Parathyroid adenoma (tissue), 2 donors: ENCODE data around the gene C6orf132.
A peak's percentile ranks its signal among the peaks of the same experiment; 100 is the strongest.

Experiments
- H2AFZ ChIP-seq: fragments of 300-600 bp; sonication (generic); one replicate; pipeline ENCODE4 v1.7.0; 2017; ENCODE audit warnings: antibody characterized with exemption, mild to moderate bottlenecking
- H3K27ac ChIP-seq: fragments of 300-600 bp; sonication (generic); one replicate; pipeline ENCODE4 v1.7.0; 2017
- H3K27me3 ChIP-seq: fragments of 300-600 bp; sonication (generic); one replicate; pipeline ENCODE4 v1.7.0; 2017; ENCODE audit warnings: low read length; ENCODE audit not compliant: control insufficient read depth, insufficient read depth
- H3K36me3 ChIP-seq: fragments of 300-600 bp; sonication (generic); one replicate; pipeline ENCODE4 v1.7.0; 2017; ENCODE audit warnings: low read length; ENCODE audit not compliant: control insufficient read depth, insufficient read depth
- H3K4me1 ChIP-seq: fragments of 300-600 bp; sonication (generic); one replicate; pipeline ENCODE4 v1.7.0; 2017; ENCODE audit warnings: control low read depth
- H3K4me2 ChIP-seq: fragments of 300-600 bp; sonication (generic); one replicate; pipeline ENCODE4 v1.7.0; 2017; ENCODE audit warnings: low read length
- H3K4me3 ChIP-seq: fragments of 300-600 bp; sonication (generic); one replicate; pipeline ENCODE4 v1.7.0; 2017; ENCODE audit warnings: low read depth, low read length
- H3K79me2 ChIP-seq: fragments of 300-600 bp; sonication (generic); one replicate; pipeline ENCODE4 v1.7.0; 2017; ENCODE audit warnings: control low read depth
- H3K9ac ChIP-seq: fragments of 300-600 bp; sonication (generic); one replicate; pipeline ENCODE4 v1.7.0; 2017; ENCODE audit warnings: mild to moderate bottlenecking
- H3K9me3 ChIP-seq: fragments of 300-600 bp; sonication (generic); one replicate; pipeline ENCODE4 v1.7.0; 2017; ENCODE audit warnings: low read length; ENCODE audit not compliant: control insufficient read depth
- TF ChIP-seq, protein P1 (sequence below): fragments of 300-600 bp; sonication (generic); IDR thresholded peaks from one replicate; pipeline ENCODE4 v1.7.0; 2017; ENCODE audit warnings: antibody characterized with exemption, mild to moderate bottlenecking
- donor health status: primary hyperparathyroidism.

The C6orf132 gene

DNA sequence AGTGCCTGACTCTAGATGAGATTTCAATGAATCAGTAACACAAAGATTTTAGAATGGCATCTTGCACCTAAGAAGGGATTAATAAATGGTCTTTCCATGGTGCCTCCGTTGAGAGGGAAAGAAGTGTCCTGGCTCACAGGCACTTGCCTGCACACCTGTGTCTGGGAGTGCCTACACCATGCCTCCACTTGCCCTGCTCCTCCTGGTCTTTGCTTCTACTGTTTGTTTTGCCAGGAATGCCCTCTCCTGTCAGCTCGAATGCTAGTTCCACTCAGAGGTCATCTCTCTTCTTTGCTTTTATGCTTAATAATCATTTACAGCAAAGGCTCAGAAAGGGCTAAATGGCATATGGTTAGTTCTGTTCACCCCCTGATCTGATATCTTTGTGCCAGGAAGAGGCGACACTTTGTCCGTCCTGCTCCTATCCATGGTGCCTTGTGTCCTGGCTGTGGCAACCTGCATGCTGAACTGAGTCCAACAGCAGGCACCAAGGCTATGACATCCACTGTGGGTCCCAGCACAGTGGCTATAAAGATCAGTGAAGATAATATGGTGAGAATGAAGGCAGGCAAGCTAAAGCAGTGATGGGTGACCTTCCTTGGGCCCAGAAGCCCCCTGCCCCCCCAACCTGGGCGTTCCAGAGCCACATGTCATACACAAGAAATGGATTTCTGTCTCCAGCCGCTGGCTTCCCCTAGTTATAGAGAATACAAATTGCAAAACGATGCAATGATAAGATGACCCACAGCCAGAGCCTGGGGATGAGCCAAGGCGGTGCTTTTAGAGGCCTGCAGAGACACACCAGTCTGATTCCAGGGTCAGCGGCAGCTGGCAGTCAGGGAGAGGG, 1.4 kb downstream of the C6orf132 start:
- no peaks in the 10 kb centered on the region for H3K79me2 ChIP-seq
- H3K4me3 ChIP-seq, result peak overlapping the region; percentile 66
- H2AFZ ChIP-seq, result peak overlapping the region; percentile 84
- no peaks in the 10 kb centered on the region for H3K27me3 ChIP-seq
- H3K27ac ChIP-seq, result peak overlapping the region; percentile 50
- H3K4me1 ChIP-seq, result peaks cover 21% of the 10 kb centered on the region
- TF ChIP-seq, protein P1, sequence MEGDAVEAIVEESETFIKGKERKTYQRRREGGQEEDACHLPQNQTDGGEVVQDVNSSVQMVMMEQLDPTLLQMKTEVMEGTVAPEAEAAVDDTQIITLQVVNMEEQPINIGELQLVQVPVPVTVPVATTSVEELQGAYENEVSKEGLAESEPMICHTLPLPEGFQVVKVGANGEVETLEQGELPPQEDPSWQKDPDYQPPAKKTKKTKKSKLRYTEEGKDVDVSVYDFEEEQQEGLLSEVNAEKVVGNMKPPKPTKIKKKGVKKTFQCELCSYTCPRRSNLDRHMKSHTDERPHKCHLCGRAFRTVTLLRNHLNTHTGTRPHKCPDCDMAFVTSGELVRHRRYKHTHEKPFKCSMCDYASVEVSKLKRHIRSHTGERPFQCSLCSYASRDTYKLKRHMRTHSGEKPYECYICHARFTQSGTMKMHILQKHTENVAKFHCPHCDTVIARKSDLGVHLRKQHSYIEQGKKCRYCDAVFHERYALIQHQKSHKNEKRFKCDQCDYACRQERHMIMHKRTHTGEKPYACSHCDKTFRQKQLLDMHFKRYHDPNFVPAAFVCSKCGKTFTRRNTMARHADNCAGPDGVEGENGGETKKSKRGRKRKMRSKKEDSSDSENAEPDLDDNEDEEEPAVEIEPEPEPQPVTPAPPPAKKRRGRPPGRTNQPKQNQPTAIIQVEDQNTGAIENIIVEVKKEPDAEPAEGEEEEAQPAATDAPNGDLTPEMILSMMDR, result no peak
- no peak overlapping the region for H3K9ac ChIP-seq
- H3K36me3 ChIP-seq, result no peaks in the 10 kb centered on the region
- H3K9me3 ChIP-seq, result no peaks in the 10 kb centered on the region
- H3K4me2 ChIP-seq, result peak overlapping the region; percentile 77

DNA sequence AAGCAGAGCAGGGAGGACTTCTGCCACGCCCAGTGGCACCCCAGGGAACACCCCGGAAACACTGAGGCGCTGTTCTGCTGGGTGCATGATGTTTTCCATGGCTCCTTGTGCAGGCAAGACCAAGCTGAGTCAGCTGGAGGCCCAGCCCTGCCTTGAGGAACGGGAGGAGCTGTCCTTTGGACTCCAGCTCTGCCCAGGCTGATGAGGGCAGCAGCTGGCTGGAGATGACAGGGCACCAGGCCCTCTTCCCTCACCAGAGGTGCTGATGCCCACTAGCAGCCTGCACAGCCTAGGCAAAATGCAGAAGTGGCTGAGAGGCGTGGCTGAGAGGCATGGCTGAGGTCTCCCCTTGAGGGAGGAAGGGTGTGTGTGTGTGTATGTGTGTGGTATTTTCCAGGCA, 2.4 kb downstream of the C6orf132 start:
- no peaks in the 10 kb centered on the region for H3K9me3 ChIP-seq
- no peak overlapping the region for H3K9ac ChIP-seq
- H3K27me3 ChIP-seq, result no peaks in the 10 kb centered on the region
- no peaks in the 10 kb centered on the region for H3K36me3 ChIP-seq
- H3K79me2 ChIP-seq, result no peaks in the 10 kb centered on the region
- H3K4me2 ChIP-seq, result no peak overlapping the region
- no peak overlapping the region for H2AFZ ChIP-seq
- TF ChIP-seq, protein P1, result no peak
- peak overlapping the region; percentile 2 for H3K27ac ChIP-seq
- peaks cover 21% of the 10 kb centered on the region for H3K4me1 ChIP-seq
- H3K4me3 ChIP-seq, result no peak overlapping the region

DNA sequence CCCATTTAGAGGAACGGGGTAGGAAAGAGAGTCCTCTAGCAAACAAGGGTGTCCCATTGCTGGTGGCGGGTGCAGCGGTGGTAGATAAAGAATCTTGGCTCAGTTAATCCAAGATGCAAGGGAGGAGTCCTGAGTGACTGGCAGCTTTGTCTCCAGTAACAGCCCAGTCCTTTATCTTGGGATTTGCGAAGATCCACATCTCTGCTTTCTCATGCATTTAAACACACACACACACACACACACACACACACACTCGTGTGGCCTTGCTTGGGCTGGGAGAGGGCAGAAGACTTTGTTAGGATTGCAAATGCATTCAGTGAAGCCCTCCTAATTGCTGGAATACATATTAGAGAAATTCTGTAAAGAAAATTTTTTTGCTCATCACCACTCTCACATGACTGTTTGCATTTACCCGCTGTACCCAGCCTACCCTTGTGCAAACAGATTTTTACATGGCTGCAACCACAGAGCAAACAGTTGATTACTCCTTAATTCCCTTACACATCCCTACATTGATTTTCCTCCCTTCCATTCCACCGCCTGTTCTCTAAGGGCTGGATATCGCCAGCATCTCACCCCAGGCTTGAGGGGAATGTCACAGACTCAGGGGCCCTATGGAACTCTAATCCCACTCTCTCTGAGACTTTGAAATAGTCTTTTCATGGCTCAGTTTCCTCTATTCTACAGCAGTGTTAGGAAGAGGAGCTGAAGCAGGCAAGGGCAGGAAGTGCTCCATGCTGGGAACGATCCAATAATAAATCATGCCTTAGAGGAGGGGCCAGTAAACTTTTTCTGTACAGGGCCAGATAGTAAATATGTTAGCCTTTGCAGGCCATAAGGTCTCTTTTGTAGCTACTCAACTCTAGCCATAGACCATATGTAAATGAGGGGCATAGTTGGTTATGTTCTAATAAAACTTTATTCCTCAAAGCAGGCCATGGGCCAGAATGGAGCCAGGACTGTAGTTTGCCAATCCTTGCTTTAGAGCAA, 3.5 kb downstream of the C6orf132 start:
- Histone ChIP-seq H3K27me3 (no peaks in the 10 kb centered on the region), H3K9me3 (no peaks in the 10 kb centered on the region), H3K9ac (no peak overlapping the region), H2AFZ (no peak overlapping the region), H3K27ac (no peak overlapping the region), H3K4me1 (peaks cover 21% of the 10 kb centered on the region), H3K36me3 (no peaks in the 10 kb centered on the region), H3K79me2 (no peaks in the 10 kb centered on the region), H3K4me3 (no peak overlapping the region), H3K4me2 (no peak overlapping the region)
- TF ChIP-seq, protein P1, result no peak

DNA sequence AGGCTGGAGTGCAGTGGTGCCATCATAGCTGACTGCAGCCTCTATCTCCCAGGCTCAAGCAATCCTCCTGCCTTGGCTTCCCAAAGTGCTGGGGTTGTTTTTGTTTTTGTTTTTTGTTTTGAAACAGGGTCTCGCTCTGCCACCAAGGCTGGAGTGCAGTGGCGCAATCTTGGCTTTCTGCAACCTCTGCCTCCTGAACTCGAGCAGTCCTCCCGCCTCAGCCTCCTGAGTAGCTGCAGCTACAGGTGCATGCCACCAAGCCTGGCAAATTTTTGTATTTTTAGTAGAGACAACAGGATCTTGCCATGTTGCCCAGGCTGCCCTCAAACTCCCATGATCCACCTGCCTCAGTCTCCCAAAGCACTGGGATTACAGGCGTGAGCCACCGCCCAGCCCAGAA, 4.2 kb downstream of the C6orf132 start:
- TF ChIP-seq, protein P1, result no peak
- peaks cover 21% of the 10 kb centered on the region for H3K4me1 ChIP-seq

More for the DNA sequence above, 4.2 kb downstream of the C6orf132 start:
- H2AFZ ChIP-seq, result no peak overlapping the region
- H3K36me3 ChIP-seq, result no peaks in the 10 kb centered on the region
- H3K9ac ChIP-seq, result no peak overlapping the region
- H3K79me2 ChIP-seq, result no peaks in the 10 kb centered on the region
- H3K27ac ChIP-seq, result no peak overlapping the region
- H3K27me3 ChIP-seq, result no peaks in the 10 kb centered on the region
- H3K4me3 ChIP-seq, result no peak overlapping the region
- H3K4me2 ChIP-seq, result no peak overlapping the region
- no peaks in the 10 kb centered on the region for H3K9me3 ChIP-seq
